CD4-positive, alpha-beta T cell (primary cell): ENCODE data around the gene SND1. TPM values are rescaled to one million over a fixed set of nuclear protein-coding genes. Genes with fewer than 3 reads are reported as not detected.

Experiments used
- ATAC-seq: fragments of 200-7000 bp; cut with Tn5 transposase; one replicate; pipeline ENCODE4 v1.10.0; 2022; ENCODE audit warnings: mild to moderate bottlenecking; ENCODE audit not compliant: poor library complexity
- CTCF ChIA-PET: fragments of 350-600 bp; sonication (Branson Sonifier 250); formaldehyde crosslinking; loops from one replicate; lab custom pipeline; 2021; ENCODE audit warnings: antibody characterized with exemption, inconsistent platforms; lab: Charles Lee
- POLR2A ChIA-PET: fragments of 350-600 bp; sonication (Branson Sonifier 250); formaldehyde crosslinking; loops from one replicate; lab custom pipeline; 2021; ENCODE audit warnings: antibody characterized with exemption, inconsistent platforms; lab: Charles Lee
- DNase-seq, 14 experiments: peaks; one replicate each; pipeline ENCODE4 v3.0.0-alpha.2; 2013 to 2020; ENCODE audit warnings: mixed read lengths in 2 of 14
- H3K27ac ChIP-seq, 2 donors: one replicate each; pipeline versions ENCODE4 v1.5.1 to v1.7.0; 2013; ENCODE audit warnings: low read length in 2 of 2, low read depth in 1 of 2, mild to moderate bottlenecking in 1 of 2
- H3K27me3 ChIP-seq, 2 experiments: 1 replicate in 1 of 2; 2 replicates in 1 of 2; pipeline versions ENCODE4 v1.6.1 to v1.7.0; 2013; ENCODE audit warnings: low read length in 2 of 2, control low read depth in 1 of 2, mild to moderate bottlenecking in 1 of 2, moderate library complexity in 1 of 2; ENCODE audit not compliant: insufficient read depth in 2 of 2, control insufficient read depth in 1 of 2
- H3K36me3 ChIP-seq: one replicate; pipeline ENCODE4 v1.6.1; 2013; ENCODE audit warnings: low read length, control low read depth; ENCODE audit not compliant: insufficient read depth
- H3K4me1 ChIP-seq: one replicate; pipeline ENCODE4 v1.6.1; 2013; ENCODE audit warnings: low read length, control low read depth; ENCODE audit not compliant: insufficient read depth
- H3K4me3 ChIP-seq: one replicate; pipeline ENCODE4 v1.5.1; 2013; ENCODE audit warnings: mild to moderate bottlenecking, low read length, moderate library complexity
- H3K9me3 ChIP-seq, 2 experiments: 1 replicate in 1 of 2; 2 replicates in 1 of 2; pipeline versions ENCODE4 v1.6.1 to v1.7.0; 2013; ENCODE audit warnings: low read length in 2 of 2, mild to moderate bottlenecking in 2 of 2, control low read depth in 1 of 2, moderate library complexity in 1 of 2; ENCODE audit not compliant: control insufficient read depth in 1 of 2, insufficient read depth in 1 of 2
- H3K27ac Mint-ChIP-seq: one replicate; pipeline ENCODE4 v1.8.0; 2020; ENCODE audit warnings: mixed read lengths
- H3K27me3 Mint-ChIP-seq: one replicate; pipeline ENCODE4 v1.8.0; 2021; ENCODE audit warnings: mixed read lengths
- H3K36me3 Mint-ChIP-seq: one replicate; pipeline ENCODE4 v1.8.0; 2021; ENCODE audit warnings: low read depth, mixed read lengths
- H3K4me1 Mint-ChIP-seq: one replicate; pipeline ENCODE4 v1.8.0; 2021; ENCODE audit warnings: low read depth, mixed read lengths
- H3K4me3 Mint-ChIP-seq: one replicate; pipeline ENCODE4 v1.8.0; 2020; ENCODE audit warnings: mild to moderate bottlenecking, mixed read lengths
- H3K9me3 Mint-ChIP-seq: one replicate; pipeline ENCODE4 v1.8.0; 2020; ENCODE audit warnings: mixed read lengths
- intact Hi-C, 2 experiments: fragments of 100-400 bp; cut with DNase I in 1 of 2; cut with micrococcal nuclease in 1 of 2; formaldehyde crosslinking; loops; one replicate each; pipeline versions ENCODE4 v1.15.1 to v1.9.0; 2023 to 2025; cut with DNase I, micrococcal nuclease
- total RNA-seq, 174 experiments: library from RNA in 2 of 174; stranded (reverse) in 2 of 174; gene quantifications; one replicate each; pipeline ENCODE4 v1.2.3 and lab custom pipeline; 2021 to 2026
- TF ChIP-seq, protein P1 (sequence below): fragments of 200-600 bp; IDR thresholded peaks from one replicate; pipeline ENCODE4 v1.8.0; 2022; ENCODE audit warnings: antibody characterized with exemption, mild to moderate bottlenecking

The SND1 gene
- total RNA-seq, 2 experiments from 2014 or later, result 104 to 113 TPM

GRCh38 chr7:128005759-128006159, 353.8 kb downstream of the SND1 start:
- Mint-ChIP-seq H3K4me1 (peaks cover 29% of the 10 kb centered on the region), H3K36me3 (peaks cover 18% of the 10 kb centered on the region), H3K27me3 (no peaks in the 10 kb centered on the region), H3K27ac (no peak overlapping the region), H3K9me3 (no peaks in the 10 kb centered on the region), H3K4me3 (no peak overlapping the region)
- DNase-seq (no peak), ATAC-seq (no peak)
- POLR2A ChIA-PET, result interaction anchor here (0.6 kb wide), 1 partner anchor 77 kb away, joined by 4 read pairs; no protein-coding TSS in a partner anchor
- Histone ChIP-seq H3K27ac (no peak overlapping the region), H3K4me1 (peaks cover 5% of the 10 kb centered on the region), H3K27me3 (no peaks in the 10 kb centered on the region), H3K36me3 (peaks cover 9% of the 10 kb centered on the region), H3K4me3 (no peak overlapping the region), H3K9me3 (no peaks in the 10 kb centered on the region)
- TF ChIP-seq, protein P1, sequence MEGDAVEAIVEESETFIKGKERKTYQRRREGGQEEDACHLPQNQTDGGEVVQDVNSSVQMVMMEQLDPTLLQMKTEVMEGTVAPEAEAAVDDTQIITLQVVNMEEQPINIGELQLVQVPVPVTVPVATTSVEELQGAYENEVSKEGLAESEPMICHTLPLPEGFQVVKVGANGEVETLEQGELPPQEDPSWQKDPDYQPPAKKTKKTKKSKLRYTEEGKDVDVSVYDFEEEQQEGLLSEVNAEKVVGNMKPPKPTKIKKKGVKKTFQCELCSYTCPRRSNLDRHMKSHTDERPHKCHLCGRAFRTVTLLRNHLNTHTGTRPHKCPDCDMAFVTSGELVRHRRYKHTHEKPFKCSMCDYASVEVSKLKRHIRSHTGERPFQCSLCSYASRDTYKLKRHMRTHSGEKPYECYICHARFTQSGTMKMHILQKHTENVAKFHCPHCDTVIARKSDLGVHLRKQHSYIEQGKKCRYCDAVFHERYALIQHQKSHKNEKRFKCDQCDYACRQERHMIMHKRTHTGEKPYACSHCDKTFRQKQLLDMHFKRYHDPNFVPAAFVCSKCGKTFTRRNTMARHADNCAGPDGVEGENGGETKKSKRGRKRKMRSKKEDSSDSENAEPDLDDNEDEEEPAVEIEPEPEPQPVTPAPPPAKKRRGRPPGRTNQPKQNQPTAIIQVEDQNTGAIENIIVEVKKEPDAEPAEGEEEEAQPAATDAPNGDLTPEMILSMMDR, result no peak
- intact Hi-C loops, result no loop called here
- CTCF ChIA-PET, result no interaction called here

- H3K4me1 Mint-ChIP-seq, result peaks cover 29% of the 10 kb centered on the region
- CTCF ChIA-PET, result no interaction called here
- intact Hi-C loops, result no loop called here
Observed at GRCh38 chr7:128006550-128007302, 354.7 kb downstream of the SND1 start.

DNA sequence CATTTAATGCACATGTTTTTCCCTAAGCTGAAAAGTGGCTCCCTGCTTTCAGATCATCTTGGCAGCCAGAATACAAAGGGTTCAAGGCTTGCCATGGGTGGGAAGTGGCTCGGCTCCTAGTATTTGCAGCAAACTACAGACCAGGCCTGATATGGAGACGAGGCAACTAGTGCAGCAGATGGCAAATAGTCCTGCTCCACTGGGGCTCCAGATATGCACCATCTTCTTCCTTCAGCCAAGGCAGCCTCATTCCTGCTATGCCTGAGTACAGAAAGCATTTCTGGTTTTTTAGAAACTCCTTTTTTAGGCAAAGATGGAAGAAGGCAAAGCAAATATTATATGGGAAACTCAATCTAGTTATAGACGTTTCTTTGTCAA, 355.3 kb downstream of the SND1 start:
- Mint-ChIP-seq H3K36me3 (peaks cover 18% of the 10 kb centered on the region), H3K4me3 (no peak overlapping the region), H3K9me3 (no peaks in the 10 kb centered on the region), H3K27me3 (no peaks in the 10 kb centered on the region), H3K27ac (no peak overlapping the region), H3K4me1 (peaks cover 24% of the 10 kb centered on the region)
- no peak overlapping the region for H3K4me3 ChIP-seq
- H3K9me3 ChIP-seq, result no peaks in the 10 kb centered on the region
- DNase-seq (no peak), ATAC-seq (no peak)
- POLR2A ChIA-PET, result no interaction called here
- TF ChIP-seq, protein P1, result no peak
- no peaks in the 10 kb centered on the region for H3K27me3 ChIP-seq
- H3K4me1 ChIP-seq, result peaks cover 5% of the 10 kb centered on the region
- H3K27ac ChIP-seq, result no peak overlapping the region
- CTCF ChIA-PET, result no interaction called here
- peaks cover 11% of the 10 kb centered on the region for H3K36me3 ChIP-seq
- intact Hi-C loops, result no loop called here

More at GRCh38 chr7:128006550-128007302, 354.7 kb downstream of the SND1 start:
- no peak overlapping the region for H3K4me3 Mint-ChIP-seq
- ATAC-seq, result no peak
- H3K9me3 ChIP-seq, result no peaks in the 10 kb centered on the region
- H3K36me3 Mint-ChIP-seq, result peaks cover 13% of the 10 kb centered on the region
- no peak for DNase-seq
- H3K9me3 Mint-ChIP-seq, result no peaks in the 10 kb centered on the region
- H3K4me1 ChIP-seq, result peaks cover 5% of the 10 kb centered on the region
- peaks cover 11% of the 10 kb centered on the region for H3K36me3 ChIP-seq
- no peaks in the 10 kb centered on the region for H3K27me3 Mint-ChIP-seq
- H3K27ac ChIP-seq, result no peak overlapping the region
- H3K27me3 ChIP-seq, result no peaks in the 10 kb centered on the region
- no peak overlapping the region for H3K27ac Mint-ChIP-seq
- POLR2A ChIA-PET, result no interaction called here
- no peak overlapping the region for H3K4me3 ChIP-seq
- TF ChIP-seq, protein P1, result no peak
